Measurements from ENCODE around the gene RUVBL2.
"Not testable (repeated sequence)": the region's sequence is repeated elsewhere in the genome, so short reads cannot be mapped to it uniquely, and the experiment has no call there.

Gene RUVBL2

DNA sequence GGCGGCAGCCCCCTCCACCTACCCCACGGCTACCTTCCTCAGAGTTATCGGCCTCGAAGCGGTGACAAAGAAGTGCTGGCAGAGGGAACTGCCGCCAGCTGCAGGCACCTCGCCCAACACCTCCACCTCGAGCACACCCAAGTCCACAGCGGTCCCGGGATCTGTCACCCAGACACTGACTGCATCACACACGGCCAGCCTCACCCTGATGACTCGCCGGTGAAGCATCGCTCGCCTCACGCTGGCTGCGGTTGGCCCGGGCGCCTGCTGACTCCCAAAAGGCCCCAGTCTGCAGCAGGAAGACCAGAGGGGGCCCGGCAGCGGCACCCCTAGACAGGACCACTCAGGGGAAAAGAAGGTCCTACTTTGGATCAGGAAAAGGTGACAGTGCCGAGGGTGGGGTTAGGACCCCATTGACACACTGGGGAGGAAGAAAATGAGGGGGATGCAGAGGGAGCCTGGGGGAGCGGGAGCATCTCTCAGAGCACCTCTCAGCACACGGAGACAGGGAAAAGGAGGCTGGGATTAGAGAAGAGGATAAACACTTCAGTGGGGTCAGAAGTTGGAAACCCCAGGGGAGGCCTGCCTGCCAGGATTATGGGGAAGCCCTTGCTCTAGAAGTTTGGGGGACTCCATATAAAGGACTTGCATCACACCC, 56.8 kb downstream of the RUVBL2 start:
- DNase-seq = not testable (repeated sequence)

DNA sequence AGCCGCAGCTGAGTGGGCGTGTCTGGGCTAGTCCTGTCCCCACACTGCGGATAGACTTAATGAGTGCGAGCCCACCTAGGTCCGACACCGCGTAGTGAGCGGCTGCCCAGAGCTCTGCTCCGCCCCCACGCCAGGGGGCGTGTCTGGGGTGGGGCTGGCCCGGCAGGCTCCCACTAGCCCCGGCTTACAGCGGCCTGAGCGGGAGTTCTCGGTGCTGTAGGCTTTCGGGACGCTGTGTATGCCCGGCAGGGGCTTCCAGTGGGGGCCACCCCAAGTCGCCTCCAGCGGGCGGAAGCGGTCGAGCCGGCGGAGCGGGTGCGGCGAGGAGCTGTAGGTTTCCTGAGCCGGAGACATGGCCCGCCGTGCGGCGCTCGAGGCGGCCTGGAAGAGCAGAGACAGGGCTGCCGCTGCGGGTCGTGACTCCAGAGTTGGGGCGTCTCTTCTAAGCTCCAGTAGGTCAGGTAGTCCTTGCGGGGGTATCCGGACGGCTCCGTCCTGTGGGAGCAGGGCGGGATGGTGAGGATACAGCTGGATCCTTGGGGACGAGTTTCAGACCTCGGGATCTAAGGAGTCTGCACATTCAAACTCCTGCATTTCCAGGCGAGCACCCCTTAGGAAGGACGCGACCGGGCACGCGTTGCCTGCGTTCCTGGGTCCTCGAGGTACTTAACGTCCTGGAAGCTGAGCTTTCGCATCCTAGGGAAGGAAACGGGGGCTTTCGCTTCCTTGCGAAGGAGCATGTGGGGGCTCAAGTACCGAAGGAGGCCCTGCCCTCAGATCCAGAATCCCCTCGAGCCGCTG, 62.6 kb downstream of the RUVBL2 start:
- DNase-seq = peak; percentile 59

- DNase-seq = not testable (repeated sequence)
Measured at GRCh38 chr19:49056902-49057596, 63.4 kb downstream of the RUVBL2 start.

DNA sequence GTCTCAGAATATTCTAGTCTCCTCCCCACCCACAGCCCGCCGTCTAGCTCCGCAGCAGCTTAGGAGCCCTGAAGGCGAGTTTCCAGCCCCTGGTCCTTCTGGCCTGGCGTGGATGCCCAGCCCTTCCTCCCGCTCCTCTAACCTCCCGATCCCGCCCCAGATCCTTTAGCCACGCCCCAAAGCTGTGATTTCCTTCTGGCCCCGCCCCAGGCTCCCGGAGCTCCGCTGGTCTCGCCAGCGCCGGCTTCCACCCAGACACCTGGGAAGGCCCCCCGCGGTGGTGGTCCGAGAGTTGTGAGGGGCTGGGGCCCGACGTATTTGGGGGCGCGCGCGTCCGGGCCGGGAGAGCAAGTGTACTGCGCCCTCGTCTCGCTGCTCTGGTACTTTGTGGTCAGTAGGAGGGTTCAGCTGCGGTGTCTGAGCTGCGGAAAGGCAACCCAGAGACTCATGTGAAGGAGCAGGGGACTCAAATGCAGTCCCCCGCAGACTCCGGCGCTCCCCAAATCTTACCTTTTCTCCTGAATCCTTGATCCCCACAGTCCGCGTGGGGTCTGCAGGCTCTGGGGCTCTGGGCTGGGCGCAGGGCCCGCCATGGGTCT, 64.0 kb downstream of the RUVBL2 start, which contains the start of gene CGB7:
Gene CGB7 (minus strand): TSS at position 114 of the 599 bp plus-strand sequence. CDS start 2,374 bp downstream, outside the sequence.
- DNase-seq = no peak

DNA sequence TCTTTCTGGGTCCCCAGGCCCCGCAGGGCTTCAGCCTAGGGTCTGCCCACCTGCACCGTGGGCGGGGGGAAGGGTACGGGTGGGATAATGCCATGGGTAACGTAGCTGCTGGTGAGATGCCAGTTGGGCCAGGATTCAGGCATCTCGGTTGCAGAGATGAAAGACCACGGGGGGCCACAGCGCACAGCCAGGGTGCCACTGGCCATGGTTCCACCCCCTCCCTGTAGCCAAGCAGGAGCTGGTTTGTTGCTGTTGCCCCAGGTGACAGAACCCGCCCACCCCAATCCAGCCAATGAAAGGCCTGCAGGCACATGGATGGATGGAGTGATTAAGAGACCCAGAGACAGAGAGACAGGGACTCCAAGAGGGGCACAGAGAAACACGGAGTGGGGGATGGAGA, 64.9 kb downstream of the RUVBL2 start:
- DNase-seq = no peak

- no peak for DNase-seq
Measured at GRCh38 chr19:49059053-49059452, 65.4 kb downstream of the RUVBL2 start.

DNA sequence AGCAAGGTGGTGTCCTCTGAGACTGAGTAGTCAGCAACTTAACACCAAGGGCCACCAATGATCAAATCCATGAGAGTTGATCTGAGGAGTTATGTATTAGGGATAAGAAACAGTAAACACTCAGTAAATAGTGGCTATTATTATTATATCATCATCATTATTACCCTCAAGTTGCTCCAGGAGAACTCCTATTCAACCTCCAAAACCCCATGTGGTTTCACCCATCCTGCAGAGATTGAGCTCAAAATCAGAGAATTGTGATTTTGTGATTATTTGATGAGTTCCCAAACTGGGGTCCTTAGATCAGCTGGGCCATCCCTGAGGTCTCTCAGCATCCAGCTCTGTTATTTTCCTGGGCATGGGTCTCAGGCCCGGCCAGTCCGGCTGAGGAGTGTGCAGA, 67.3 kb downstream of the RUVBL2 start:
- DNase-seq = no peak

GRCh38 chr19:49061445-49061844, 67.8 kb downstream of the RUVBL2 start:
- no peak for DNase-seq

DNA sequence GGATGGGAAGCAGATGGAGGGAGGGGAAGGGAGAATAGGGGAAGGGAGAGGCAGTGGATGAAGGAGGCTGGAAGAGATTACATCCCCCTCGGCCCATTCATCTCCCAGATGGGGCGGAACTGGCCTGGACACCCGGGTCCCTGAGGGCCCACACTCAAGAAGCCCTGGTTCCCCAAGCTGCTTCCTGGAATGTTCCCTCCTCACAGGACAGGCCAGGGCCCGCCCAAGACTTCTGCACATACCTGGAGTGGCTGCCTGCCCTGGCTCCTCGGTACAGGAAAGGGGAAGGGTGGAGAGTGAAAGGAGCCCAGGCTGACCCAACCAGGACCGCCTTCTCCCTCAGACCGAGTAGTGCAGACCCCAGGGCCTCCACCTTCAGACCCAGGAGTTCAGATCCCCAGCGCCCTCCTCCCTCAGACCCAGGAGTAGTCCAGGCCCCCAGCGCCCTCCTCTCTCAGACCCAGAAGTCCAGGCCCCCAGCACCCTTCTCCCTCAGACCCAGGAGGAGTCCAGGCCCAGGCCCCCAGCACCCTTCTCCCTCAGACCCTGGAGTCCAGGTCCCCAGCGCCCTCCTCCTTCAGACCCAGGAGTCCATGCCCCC, 70.4 kb downstream of the RUVBL2 start:
- no peak for DNase-seq

GRCh38 chr19:49064768-49065611, 71.3 kb downstream of the RUVBL2 start, which contains the start of gene NTF4:
Gene NTF4 (minus strand): TSS chr19:49064818. CDS start chr19:49061997, 2,821 bp downstream.
- peak; percentile 44 for DNase-seq

All from left hindlimb (tissue), 1 donor.